IMR-90 (cell line): Measurements from ENCODE around the gene DCHS2. TPM values are rescaled to one million over a fixed set of nuclear protein-coding genes. Genes with fewer than 3 reads are reported as not detected.

Experiments used
- ATAC-seq: fragments of 200-7000 bp; cut with Tn5 transposase; 2 replicates; pipeline ENCODE4 v1.9.1; 2020; ENCODE audit warnings: low read depth, mild to moderate bottlenecking, moderate library complexity
- BruUV-seq: library from RNA; stranded (reverse); fragments of 400-500 nt; replicated peaks from 2 replicates; lab custom pipeline; 2021; lab: Mats Ljungman, UMichigan
- CTCF ChIA-PET: fragments of 300-600 bp; formaldehyde crosslinking; extraction: SDS; loops from one replicate; lab custom pipeline; 2021; ENCODE audit warnings: antibody characterized with exemption; lab: Yijun Ruan, JAX
- POLR2A ChIA-PET: fragments of 300-600 bp; sonication (Branson Sonifier 250); formaldehyde crosslinking; loops from one replicate; lab custom pipeline; 2022; ENCODE audit warnings: antibody characterized with exemption; ENCODE audit not compliant: unreplicated experiment; lab: Charles Lee
- DNase-seq: peaks from one replicate; pipeline ENCODE4 v3.0.0; 2013
- H2AFZ ChIP-seq: replicated peaks from 2 replicates; pipeline ENCODE3; 2013; ENCODE audit warnings: low read length, mild to moderate bottlenecking; ENCODE audit not compliant: poor library complexity
- H2AK5ac ChIP-seq: 2 replicates; pipeline ENCODE4 v1.6.1; 2013; ENCODE audit warnings: low read depth, low read length, inconsistent platforms
- H2AK9ac ChIP-seq: replicated peaks from 2 replicates; pipeline ENCODE3; 2013; ENCODE audit warnings: mild to moderate bottlenecking, low read depth, low read length, moderate library complexity; ENCODE audit not compliant: poor library complexity
- H2BK120ac ChIP-seq: 2 replicates; pipeline ENCODE4 v1.6.1; 2013; ENCODE audit warnings: low read depth, low read length, inconsistent platforms
- H2BK15ac ChIP-seq: 3 replicates; pipeline ENCODE4 v1.6.1; 2013; ENCODE audit warnings: low read depth, low read length, inconsistent platforms
- H2BK20ac ChIP-seq: 2 replicates; pipeline ENCODE4 v1.6.1; 2013; ENCODE audit warnings: low read depth, mild to moderate bottlenecking, inconsistent platforms, low read length, moderate library complexity
- H2BK5ac ChIP-seq: 2 replicates; pipeline ENCODE4 v1.6.1; 2013; ENCODE audit warnings: mild to moderate bottlenecking, low read depth, low read length, inconsistent platforms; ENCODE audit not compliant: poor library complexity, severe bottlenecking
- H3K14ac ChIP-seq: replicated peaks from 2 replicates; pipeline ENCODE4 v1.6.1; 2013; ENCODE audit warnings: low read depth, low read length, inconsistent platforms
- H3K18ac ChIP-seq: 2 replicates; pipeline ENCODE4 v1.6.1; 2013; ENCODE audit warnings: low read depth, low read length, control low read depth
- H3K23ac ChIP-seq: 2 replicates; pipeline ENCODE4 v1.6.1; 2013; ENCODE audit warnings: low read depth, low read length, inconsistent platforms
- H3K27ac ChIP-seq: 2 replicates; pipeline ENCODE4 v1.5.1; 2013; ENCODE audit warnings: mild to moderate bottlenecking, control low read depth, low read length; ENCODE audit not compliant: insufficient read depth
- H3K27me3 ChIP-seq: 2 replicates; pipeline ENCODE4 v1.6.1; 2013; ENCODE audit warnings: low read length; ENCODE audit not compliant: control insufficient read depth, insufficient read depth
- H3K36me3 ChIP-seq: 2 replicates; pipeline ENCODE4 v1.6.1; 2013; ENCODE audit warnings: low read length, mixed read lengths; ENCODE audit not compliant: control insufficient read depth, insufficient read depth
- H3K4ac ChIP-seq: 2 replicates; pipeline ENCODE4 v1.6.1; 2013; ENCODE audit warnings: low read depth, low read length, inconsistent platforms
- H3K4me1 ChIP-seq: 2 replicates; pipeline ENCODE4 v1.6.1; 2013; ENCODE audit warnings: low read length, mixed read lengths; ENCODE audit not compliant: control insufficient read depth, insufficient read depth
- H3K4me2 ChIP-seq: 2 replicates; pipeline ENCODE4 v1.6.1; 2013; ENCODE audit warnings: low read depth, mild to moderate bottlenecking, control low read depth, low read length, moderate library complexity
- H3K4me3 ChIP-seq: 2 replicates; pipeline ENCODE4 v1.5.1; 2013; ENCODE audit warnings: low read depth, mild to moderate bottlenecking, control low read depth, low read length, moderate library complexity; ENCODE audit not compliant: insufficient read depth
- H3K56ac ChIP-seq: 2 replicates; pipeline ENCODE4 v1.6.1; 2013; ENCODE audit warnings: low read length, inconsistent platforms; ENCODE audit not compliant: insufficient read depth; ENCODE audit errors: extremely low read depth
- H3K79me1 ChIP-seq, 2 experiments: 2 replicates each; pipeline ENCODE4 v1.6.1; 2013; ENCODE audit warnings: low read length in 2 of 2, inconsistent platforms in 1 of 2, low read depth in 1 of 2
- H3K9ac ChIP-seq: 2 replicates; pipeline ENCODE4 v1.6.1; 2013; ENCODE audit warnings: low read depth, low read length, control low read depth
- H3K9me1 ChIP-seq: 2 replicates; pipeline ENCODE4 v1.6.1; 2013; ENCODE audit warnings: low read length, inconsistent platforms; ENCODE audit not compliant: insufficient read depth
- H3K9me3 ChIP-seq: 2 replicates; pipeline ENCODE4 v1.6.1; 2013; ENCODE audit warnings: low read length; ENCODE audit not compliant: control insufficient read depth, insufficient read depth
- H4K20me1 ChIP-seq: 2 replicates; pipeline ENCODE4 v1.6.1; 2013; ENCODE audit warnings: low read length, inconsistent platforms; ENCODE audit not compliant: insufficient read depth
- H4K5ac ChIP-seq: 2 replicates; pipeline ENCODE4 v1.6.1; 2013; ENCODE audit warnings: mild to moderate bottlenecking, low read depth, low read length, control low read depth
- H4K8ac ChIP-seq, 2 experiments: 2 replicates each; pipeline ENCODE4 v1.6.1; 2013; ENCODE audit warnings: low read depth in 2 of 2, low read length in 2 of 2, control low read depth in 1 of 2, inconsistent platforms in 1 of 2
- H4K91ac ChIP-seq: 2 replicates; pipeline ENCODE4 v1.6.1; 2013; ENCODE audit warnings: low read depth, low read length, inconsistent platforms; ENCODE audit not compliant: insufficient read depth
- BHLHE40 ChIP-seq: fragments of 150-350 bp; IDR thresholded peaks from 2 replicates; pipeline ENCODE4 v1.6.1; 2016; ENCODE audit warnings: mild to moderate bottlenecking, low read depth, low read length
- CEBPB ChIP-seq: IDR thresholded peaks from 2 replicates; pipeline ENCODE4 v1.6.1; 2012; ENCODE audit warnings: low read depth, low read length, improper control_type of control experiment
- RAD21 ChIP-seq: IDR thresholded peaks from 2 replicates; pipeline ENCODE4 v1.6.1; 2012; ENCODE audit warnings: low read length, improper control_type of control experiment
- WGBS, 2 experiments: methylation state at CpG; one replicate each; pipeline versions ENCODE4 v1.1.5 to v1.1.7; 2013; ENCODE audit warnings: missing lambda C conversion rate in 2 of 2; ENCODE audit not compliant: insufficient read length in 1 of 2; ENCODE audit errors: extremely low coverage in 2 of 2; 5-methylcytosine and 5-hydroxymethylcytosine counted together
- dilution Hi-C: fragments of 300-500 bp; cut with HindIII; formaldehyde crosslinking; loops from one replicate; pipeline ENCODE4 v1.14.3; 2018; ENCODE audit warnings: low sequenced_read_pairs; ENCODE audit not compliant: unreplicated experiment
- in situ Hi-C: fragments of 300-500 bp; cut with MboI; formaldehyde crosslinking; loops from 3 replicates; pipeline ENCODE4 v1.14.3; 2019; ENCODE audit warnings: low sequenced_read_pairs, inconsistent platforms, mixed read lengths
- intact Hi-C: fragments of 100-400 bp; cut with micrococcal nuclease; formaldehyde crosslinking; loops from 2 replicates; pipeline ENCODE4 v1.10.0; 2022
- polyA plus RNA-seq, 3 experiments: library from polyadenylated mRNA; depleted of rRNA; stranded (reverse); fragments of >200 nt; gene quantifications; 2 replicates each; pipeline ENCODE4 v1.2.3, GENCODE V29; 2012; ENCODE audit warnings: low replicate concordance in 1 of 3
- total RNA-seq: library from RNA; depleted of rRNA; stranded (reverse); fragments of >200 nt; gene quantifications from 2 replicates; pipeline ENCODE4 v1.2.3, GENCODE V29; 2012

DCHS2 gene
- total and polyA plus RNA-seq, 2 of the 4 experiments (the other 2 are of a cell fraction), result not detected

DNA sequence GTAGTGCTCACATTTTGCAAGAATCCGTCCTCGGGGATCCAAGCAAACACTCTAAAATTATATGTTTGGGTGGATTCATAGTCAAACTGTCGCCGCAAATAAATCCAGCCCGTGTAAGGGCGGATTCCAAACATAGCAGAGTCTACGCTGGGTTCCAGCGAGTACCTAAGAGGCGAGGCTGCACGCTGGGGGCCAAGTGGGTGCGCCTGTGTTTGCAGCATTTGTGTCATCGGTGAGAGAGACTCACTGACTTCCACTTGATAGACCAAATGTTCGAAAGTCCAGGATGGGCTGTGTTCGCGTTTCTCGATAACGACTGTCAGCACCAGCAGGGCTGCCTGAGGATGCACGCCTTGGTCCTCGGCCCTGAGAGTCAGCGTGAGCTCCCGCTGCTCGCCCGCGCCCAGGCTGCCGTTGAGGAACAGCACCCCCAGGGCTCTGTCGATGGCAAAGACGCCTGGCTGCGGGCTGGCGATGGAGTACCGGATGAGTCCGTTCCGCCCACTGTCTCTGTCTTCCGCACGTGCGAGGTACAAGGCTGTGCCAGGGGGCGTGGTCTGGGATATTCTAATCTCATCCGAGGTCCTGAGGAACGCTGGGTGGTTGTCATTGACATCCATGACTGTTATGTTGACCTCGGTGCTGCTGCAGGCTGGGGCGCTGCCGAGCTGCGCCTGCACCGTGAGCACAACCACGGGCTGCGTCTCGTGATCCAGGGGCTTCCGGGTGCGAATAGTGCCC, 158.7 kb downstream of the DCHS2 start:
- WGBS, 2 experiments, result 12% methylated on average over 16 of the region's 48 CpGs; no CpG with 5 or more reads in 1 of the 2 experiments
- no peaks in the 10 kb centered on the region for H3K4me1 ChIP-seq
- BruUV-seq, result no TSS peak
- H4K8ac ChIP-seq, result no peak overlapping the region
- no peak overlapping the region for H3K9ac ChIP-seq
- dilution Hi-C loops (no loop called here), in situ Hi-C loops (no loop called here), intact Hi-C loops (no loop called here)
- peak overlapping the region; percentile 3 for H2AK9ac ChIP-seq
- ATAC-seq (peak; percentile 54), DNase-seq (peak; percentile 2)
- H3K14ac ChIP-seq, result no peak overlapping the region
- H3K56ac ChIP-seq, result no peak overlapping the region
- 0 out of 2 replicates have a peak, but pooled peaks cover 2% of the 10 kb centered on the region for H3K27me3 ChIP-seq
- H3K4me3 ChIP-seq, result 0 out of 2 replicates have a peak overlapping the region, but pooled peaks have one; percentile 7
- no peak overlapping the region for H3K4ac ChIP-seq
- no peaks in the 10 kb centered on the region for H3K9me3 ChIP-seq
- no peaks in the 10 kb centered on the region for H3K9me1 ChIP-seq
- H3K23ac ChIP-seq, result no peak overlapping the region
- H2BK20ac ChIP-seq, result no peak overlapping the region
- TF ChIP-seq BHLHE40 (peak; percentile 74), RAD21 (no peak), CEBPB (no peak)
- H3K36me3 ChIP-seq, result no peaks in the 10 kb centered on the region
- H2BK5ac ChIP-seq, result no peak overlapping the region
- POLR2A ChIA-PET, result no interaction called here
- H4K20me1 ChIP-seq, result no peaks in the 10 kb centered on the region
- H2AFZ ChIP-seq, result peak overlapping the region; percentile 76
- no peak overlapping the region for H3K18ac ChIP-seq
- H2BK15ac ChIP-seq, result no peak overlapping the region
- no peak overlapping the region for H4K5ac ChIP-seq
- H4K91ac ChIP-seq, result no peak overlapping the region
- H3K79me1 ChIP-seq, result no peaks in the 10 kb centered on the region
- H2BK120ac ChIP-seq, result no peak overlapping the region
- no peak overlapping the region for H3K27ac ChIP-seq
- CTCF ChIA-PET, result no interaction called here
- no peak overlapping the region for H2AK5ac ChIP-seq
- H3K4me2 ChIP-seq, result peak overlapping the region; percentile 54
